Breast epithelium (tissue), 4 donors: ENCODE results near the gene SOD1. TPM values are rescaled to one million over a fixed set of nuclear protein-coding genes. Genes with fewer than 3 reads are reported as not detected.
A peak's percentile ranks its signal among the peaks of the same experiment; 100 is the strongest.

Source experiments
- DNase-seq, 2 donors: peaks; one replicate each; pipeline ENCODE4 v3.0.0-alpha.2; 2019; ENCODE audit warnings: low spot score in 2 of 2
- H3K27ac ChIP-seq, 2 donors: fragments of 200-600 bp; sonication (generic) in 1 of 2; one replicate each; pipeline ENCODE4 v1.5.1; 2016 to 2019; ENCODE audit warnings: mild to moderate bottlenecking in 1 of 2
- H3K27me3 ChIP-seq, 2 donors: fragments of 200-600 bp; sonication (generic) in 1 of 2; one replicate each; pipeline versions ENCODE4 v1.5.1 to v1.6.0; 2017 to 2019; ENCODE audit warnings: control low read depth in 1 of 2, mild to moderate bottlenecking in 1 of 2
- H3K36me3 ChIP-seq: fragments of 200-600 bp; one replicate; pipeline ENCODE4 v1.5.1; 2019
- H3K4me1 ChIP-seq, 2 donors: fragments of 200-600 bp; sonication (generic); one replicate each; pipeline ENCODE4 v1.5.1; 2016 to 2019; ENCODE audit warnings: control low read depth in 1 of 2
- H3K4me3 ChIP-seq, 3 donors: fragments of 200-600 bp; sonication (generic); 1 replicate in 2 of 3; 2 replicates in 1 of 3; pipeline ENCODE4 v1.5.1; 2016 to 2019; ENCODE audit warnings: mild to moderate bottlenecking in 3 of 3, moderate library complexity in 2 of 3
- H3K9me3 ChIP-seq, 2 donors: fragments of 200-600 bp; sonication (generic) in 1 of 2; one replicate each; pipeline ENCODE4 v1.5.1; 2016 to 2019; ENCODE audit warnings: control low read depth in 1 of 2
- CTCF ChIP-seq, 3 donors: fragments of 450-650 bp; IDR thresholded peaks; one replicate each; pipeline ENCODE4 v1.5.1; 2016 to 2017; ENCODE audit warnings: antibody characterized with exemption in 3 of 3, mild to moderate bottlenecking in 3 of 3, moderate library complexity in 3 of 3
- POLR2A ChIP-seq: fragments of 450-650 bp; IDR thresholded peaks from one replicate; pipeline ENCODE4 v1.6.1; 2016; ENCODE audit warnings: antibody characterized with exemption, mild to moderate bottlenecking, moderate library complexity
- POLR2AphosphoS5 ChIP-seq, 3 donors: sonication (generic); formaldehyde crosslinking; IDR thresholded peaks; one replicate each; pipeline ENCODE4 v1.6.1; 2017; ENCODE audit warnings: antibody characterized with exemption in 3 of 3
- intact Hi-C: fragments of 100-400 bp; cut with DNase I; formaldehyde crosslinking; loops from one replicate; pipeline ENCODE4 v1.15.1; 2023; ENCODE audit warnings: low total_unique reads
- total RNA-seq, 3 donors: library from RNA; depleted of rRNA; stranded (reverse); fragments of >200 nt; gene quantifications; one replicate each; pipeline ENCODE4 v1.1.0, GENCODE V29; 2016

SOD1 gene
- total RNA-seq, 3 donors from 2014 or later = 214 to 314 (median 218) TPM

GRCh38 chr21:31656199-31657095 lies 3.0 kb upstream of the SOD1 start:
- H3K27me3 ChIP-seq = no peaks in the 10 kb centered on the region
- H3K9me3 ChIP-seq = no peaks in the 10 kb centered on the region
- H3K4me1 ChIP-seq = peaks cover 0 to 6% of the 10 kb centered on the region in 2 donors
- intact Hi-C loops = no loop called here
- TF ChIP-seq POLR2AphosphoS5 (IDR thresholded peaks at IDR 0.05) = no peak
- no peak for TF ChIP-seq POLR2A
- no peak for TF ChIP-seq CTCF (IDR thresholded peaks at IDR 0.05)
- no peak overlapping the region for H3K4me3 ChIP-seq
- DNase-seq = no peak
- no peaks in the 10 kb centered on the region for H3K36me3 ChIP-seq
- H3K27ac ChIP-seq = no peak overlapping the region

DNA sequence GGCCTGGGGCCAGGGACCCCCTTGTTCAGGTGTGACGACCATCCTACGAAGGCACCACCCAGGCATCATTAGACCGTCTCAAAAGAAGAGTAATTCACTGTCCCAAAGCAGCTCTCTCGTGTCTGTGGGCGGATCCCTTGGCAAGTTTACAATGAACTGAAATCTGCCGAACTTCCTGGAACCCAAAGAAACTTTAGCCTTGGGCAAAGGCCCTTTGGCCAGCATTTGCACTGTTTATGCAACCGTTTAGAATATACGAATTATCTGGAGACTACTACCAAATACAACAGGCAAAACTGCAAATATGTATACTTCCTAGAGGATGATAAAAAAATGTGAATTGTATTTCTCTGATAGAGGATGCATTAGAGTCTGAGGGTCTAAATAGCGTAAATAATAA lies 1.4 kb upstream of the SOD1 start:
- Histone ChIP-seq H3K4me3 (no peak overlapping the region), H3K9me3 (no peaks in the 10 kb centered on the region), H3K4me1 (peaks cover 0 to 6% of the 10 kb centered on the region in 2 donors), H3K27me3 (no peaks in the 10 kb centered on the region), H3K27ac (no peak overlapping the region), H3K36me3 (no peaks in the 10 kb centered on the region)
- intact Hi-C loops = no loop called here
- no peak for DNase-seq
- no peak for TF ChIP-seq POLR2A
- no peak for TF ChIP-seq POLR2AphosphoS5 (IDR thresholded peaks at IDR 0.05)
- TF ChIP-seq CTCF (IDR thresholded peaks at IDR 0.05) = no peak

DNA sequence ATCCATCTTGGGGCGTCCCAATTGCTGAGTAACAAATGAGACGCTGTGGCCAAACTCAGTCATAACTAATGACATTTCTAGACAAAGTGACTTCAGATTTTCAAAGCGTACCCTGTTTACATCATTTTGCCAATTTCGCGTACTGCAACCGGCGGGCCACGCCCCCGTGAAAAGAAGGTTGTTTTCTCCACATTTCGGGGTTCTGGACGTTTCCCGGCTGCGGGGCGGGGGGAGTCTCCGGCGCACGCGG lies 282 bp upstream of the SOD1 start:
- TF ChIP-seq POLR2AphosphoS5 (IDR thresholded peaks at IDR 0.05) (no peak), CTCF (IDR thresholded peaks at IDR 0.05) (no peak), POLR2A (no peak)
- Histone ChIP-seq H3K36me3 (no peaks in the 10 kb centered on the region), H3K4me1 (peaks cover 0 to 6% of the 10 kb centered on the region in 2 donors), H3K27ac (peak overlapping the region; percentile 85 to 96), H3K27me3 (no peaks in the 10 kb centered on the region), H3K4me3 (peak overlapping the region; percentile 84 to 96 (median 86)), H3K9me3 (no peaks in the 10 kb centered on the region)
- no peak for DNase-seq
- intact Hi-C loops = no loop called here

GRCh38 chr21:31660259-31660565 lies 719 bp downstream of the SOD1 start:
- H3K4me1 ChIP-seq = peaks cover 0 to 6% of the 10 kb centered on the region in 2 donors
- no peaks in the 10 kb centered on the region for H3K27me3 ChIP-seq
- no peaks in the 10 kb centered on the region for H3K36me3 ChIP-seq
- TF ChIP-seq POLR2AphosphoS5 (IDR thresholded peaks at IDR 0.05) = no peak
- peak overlapping the region; percentile 84 to 96 (median 86) for H3K4me3 ChIP-seq
- no peak for DNase-seq
- intact Hi-C loops = no loop called here
- no peaks in the 10 kb centered on the region for H3K9me3 ChIP-seq
- peak overlapping the region; percentile 85 to 96 for H3K27ac ChIP-seq

DNA sequence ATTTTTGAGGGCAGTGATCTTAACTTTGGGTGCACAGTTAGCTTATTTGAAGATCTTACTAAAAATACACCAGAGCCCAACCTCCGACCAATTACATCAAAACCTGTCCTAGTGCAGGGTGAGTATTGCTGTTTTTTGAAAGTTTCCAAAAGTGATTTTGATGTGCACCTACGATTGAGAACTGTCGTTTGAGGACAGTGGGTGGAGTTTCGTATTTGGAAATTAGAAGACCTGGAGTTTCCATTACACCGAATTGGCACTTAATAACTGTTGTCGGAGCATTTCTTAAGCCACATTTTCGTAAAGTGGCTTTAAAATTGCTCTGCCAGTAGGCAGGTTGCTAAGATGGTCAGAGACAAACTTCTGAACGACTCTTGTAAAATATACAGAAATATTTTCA lies 1.1 kb downstream of the SOD1 start:
- no peak for TF ChIP-seq CTCF (IDR thresholded peaks at IDR 0.05)
- TF ChIP-seq POLR2A = no peak
- TF ChIP-seq POLR2AphosphoS5 (IDR thresholded peaks at IDR 0.05) = no peak
- no peaks in the 10 kb centered on the region for H3K36me3 ChIP-seq
- no peak for DNase-seq
- peak overlapping the region; percentile 84 to 96 (median 86) for H3K4me3 ChIP-seq
- intact Hi-C loops = no loop called here
- no peaks in the 10 kb centered on the region for H3K27me3 ChIP-seq
- H3K4me1 ChIP-seq = peaks cover 0 to 6% of the 10 kb centered on the region in 2 donors
- H3K9me3 ChIP-seq = no peaks in the 10 kb centered on the region
- H3K27ac ChIP-seq = peak overlapping the region; percentile 85 to 96
